Subcutaneous abdominal adipose tissue (tissue), 5 donors: ENCODE measurements around the gene GNAS-AS1.

Experiments used
- H3K27ac ChIP-seq: one replicate; pipeline ENCODE4 v1.7.0; 2013; ENCODE audit warnings: low read depth, mild to moderate bottlenecking, inconsistent platforms, low read length, moderate library complexity
- H3K27me3 ChIP-seq, 5 donors: one replicate each; pipeline ENCODE4 v1.7.0; 2013; ENCODE audit warnings: low read length in 5 of 5, inconsistent platforms in 1 of 5; ENCODE audit not compliant: control insufficient read depth in 5 of 5, insufficient read depth in 4 of 5
- H3K36me3 ChIP-seq, 5 donors: one replicate each; pipeline ENCODE4 v1.7.0; 2013; ENCODE audit warnings: low read length in 5 of 5; ENCODE audit not compliant: control insufficient read depth in 5 of 5, insufficient read depth in 5 of 5
- H3K4me1 ChIP-seq, 5 donors: one replicate each; pipeline ENCODE4 v1.7.0; 2013; ENCODE audit warnings: low read length in 5 of 5, mild to moderate bottlenecking in 3 of 5, moderate library complexity in 1 of 5; ENCODE audit not compliant: control insufficient read depth in 5 of 5, insufficient read depth in 5 of 5
- H3K4me3 ChIP-seq, 5 donors: one replicate each; pipeline ENCODE4 v1.7.0; 2013; ENCODE audit warnings: low read length in 5 of 5, low read depth in 1 of 5
- H3K9ac ChIP-seq, 5 donors: one replicate each; pipeline ENCODE4 v1.7.0; 2013; ENCODE audit warnings: low read length in 5 of 5, mild to moderate bottlenecking in 4 of 5, moderate library complexity in 3 of 5
- H3K9me3 ChIP-seq, 5 donors: one replicate each; pipeline ENCODE4 v1.7.0; 2013; ENCODE audit warnings: low read length in 5 of 5; ENCODE audit not compliant: control insufficient read depth in 5 of 5
- donor health status: healthy.
- donor health status: healthy.
- donor health status: healthy.
- donor health status: healthy.
- donor health status: healthy.

Gene GNAS-AS1

DNA sequence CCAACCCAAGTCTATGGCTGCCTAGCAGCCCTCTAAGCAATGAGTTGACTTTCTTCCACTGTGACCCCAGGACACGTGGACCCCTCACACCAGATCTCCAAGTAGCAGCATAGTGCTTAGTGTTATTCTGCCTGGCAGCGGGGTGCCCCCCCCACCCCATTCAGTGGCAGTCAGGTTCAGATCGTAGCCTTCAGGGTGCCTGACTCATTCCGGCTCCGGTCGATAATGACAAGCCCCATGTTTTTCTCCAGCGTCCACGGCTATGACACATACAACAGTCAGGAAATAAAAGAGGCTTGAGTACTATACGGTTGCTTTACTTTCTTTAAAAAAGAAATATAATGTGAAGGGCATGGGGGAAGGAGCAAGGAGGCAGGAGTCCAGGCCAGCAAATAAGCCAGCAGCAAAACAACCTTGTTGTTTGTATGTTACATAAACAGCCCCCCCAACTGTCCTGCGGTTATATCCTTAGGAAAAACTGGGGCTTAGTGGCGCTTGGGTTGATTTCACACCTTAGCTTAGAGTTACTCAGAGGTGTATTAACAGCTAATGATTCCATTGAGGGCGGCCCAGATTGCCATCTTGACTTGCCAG lies 24.9 kb upstream of the GNAS-AS1 start:
- H3K9ac ChIP-seq, result no peak overlapping the region
- H3K27me3 ChIP-seq, result no peaks in the 10 kb centered on the region
- H3K4me3 ChIP-seq, result no peak overlapping the region
- H3K4me1 ChIP-seq, result peaks cover 0 to 3% (median 0%) of the 10 kb centered on the region in 5 donors
- H3K9me3 ChIP-seq, result no peaks in the 10 kb centered on the region
- no peak overlapping the region for H3K27ac ChIP-seq
- H3K36me3 ChIP-seq, result no peaks in the 10 kb centered on the region

GRCh38 chr20:58875111-58875510 lies 24.4 kb upstream of the GNAS-AS1 start:
- Histone ChIP-seq H3K27ac (no peak overlapping the region), H3K9ac (no peak overlapping the region), H3K36me3 (no peaks in the 10 kb centered on the region), H3K4me1 (peaks cover 0 to 5% (median 0%) of the 10 kb centered on the region in 5 donors), H3K4me3 (no peak overlapping the region), H3K27me3 (no peaks in the 10 kb centered on the region), H3K9me3 (no peaks in the 10 kb centered on the region)

DNA sequence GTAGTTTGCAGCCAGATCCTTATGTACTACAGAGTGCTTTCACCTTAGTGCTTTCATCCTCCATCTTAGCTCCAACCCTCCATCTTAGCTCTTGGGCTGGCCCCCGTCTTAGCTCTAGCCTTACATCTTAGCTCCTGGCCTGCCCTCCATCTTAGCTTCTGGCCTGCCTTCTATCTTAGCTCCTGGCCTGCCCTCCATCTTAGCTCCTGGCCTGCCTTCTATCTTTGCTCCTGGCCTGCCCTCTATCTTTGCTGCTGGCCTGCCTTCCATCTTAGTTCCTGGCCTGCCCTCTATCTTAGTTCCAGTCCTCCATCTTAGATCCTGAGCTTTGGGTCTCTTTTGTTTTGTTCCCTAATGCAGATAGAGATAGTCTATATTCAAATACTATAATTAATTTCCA lies 23.8 kb upstream of the GNAS-AS1 start:
- H3K9ac ChIP-seq, result no peak overlapping the region
- H3K27me3 ChIP-seq, result no peaks in the 10 kb centered on the region
- no peak overlapping the region for H3K4me3 ChIP-seq
- no peaks in the 10 kb centered on the region for H3K36me3 ChIP-seq
- no peaks in the 10 kb centered on the region for H3K9me3 ChIP-seq
- no peak overlapping the region for H3K27ac ChIP-seq
- H3K4me1 ChIP-seq, result peaks cover 0 to 5% (median 0%) of the 10 kb centered on the region in 5 donors

GRCh38 chr20:58871533-58872102 lies 20.9 kb upstream of the GNAS-AS1 start:
- no peaks in the 10 kb centered on the region for H3K9me3 ChIP-seq
- H3K4me1 ChIP-seq, result peaks cover 0 to 8% (median 5%) of the 10 kb centered on the region in 5 donors
- no peak overlapping the region for H3K9ac ChIP-seq
- no peaks in the 10 kb centered on the region for H3K36me3 ChIP-seq
- H3K27me3 ChIP-seq, result no peaks in the 10 kb centered on the region
- no peak overlapping the region for H3K27ac ChIP-seq
- H3K4me3 ChIP-seq, result no peak overlapping the region

DNA sequence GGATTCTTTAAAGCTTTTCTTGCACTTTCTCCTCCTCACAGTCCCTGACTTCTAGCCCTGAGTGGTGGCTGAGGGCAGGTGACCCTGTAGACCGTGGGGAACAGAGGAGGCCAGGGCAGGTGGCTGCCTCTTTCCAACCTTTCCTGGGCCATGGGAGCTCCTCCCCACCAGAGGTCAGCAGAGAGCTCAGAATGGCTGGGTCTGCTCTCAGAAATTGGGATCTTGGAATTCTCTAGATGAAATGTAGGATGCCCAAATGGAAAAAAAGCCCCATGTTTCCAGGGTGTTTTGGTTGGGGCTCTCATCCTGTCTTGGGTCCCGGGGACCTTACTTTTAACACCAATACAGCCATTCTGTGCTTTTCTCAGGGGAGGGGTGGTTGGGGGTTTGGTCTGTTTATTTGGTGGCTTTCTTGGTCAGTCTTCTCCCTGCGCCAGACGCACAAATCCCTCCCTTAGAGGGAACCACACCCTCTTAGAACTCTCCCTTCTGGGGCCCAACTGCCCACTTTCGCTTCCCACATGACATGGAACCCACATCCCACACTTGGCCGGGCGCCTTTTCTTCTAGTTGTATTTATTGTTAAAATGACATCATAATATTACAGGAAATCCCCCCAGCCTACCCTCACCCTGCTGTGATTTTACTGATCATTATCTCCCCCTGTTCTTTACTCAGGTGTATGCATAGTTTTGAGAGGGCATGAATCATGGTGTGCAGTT lies 19.8 kb upstream of the GNAS-AS1 start:
- Histone ChIP-seq H3K27me3 (no peaks in the 10 kb centered on the region), H3K36me3 (no peaks in the 10 kb centered on the region), H3K4me3 (no peak overlapping the region), H3K27ac (no peak overlapping the region), H3K9me3 (no peaks in the 10 kb centered on the region), H3K9ac (no peak overlapping the region), H3K4me1 (peaks cover 0 to 9% (median 5%) of the 10 kb centered on the region in 5 donors)

GRCh38 chr20:58869662-58870227 lies 19.0 kb upstream of the GNAS-AS1 start:
- Histone ChIP-seq H3K9ac (no peak overlapping the region), H3K36me3 (no peaks in the 10 kb centered on the region)

DNA sequence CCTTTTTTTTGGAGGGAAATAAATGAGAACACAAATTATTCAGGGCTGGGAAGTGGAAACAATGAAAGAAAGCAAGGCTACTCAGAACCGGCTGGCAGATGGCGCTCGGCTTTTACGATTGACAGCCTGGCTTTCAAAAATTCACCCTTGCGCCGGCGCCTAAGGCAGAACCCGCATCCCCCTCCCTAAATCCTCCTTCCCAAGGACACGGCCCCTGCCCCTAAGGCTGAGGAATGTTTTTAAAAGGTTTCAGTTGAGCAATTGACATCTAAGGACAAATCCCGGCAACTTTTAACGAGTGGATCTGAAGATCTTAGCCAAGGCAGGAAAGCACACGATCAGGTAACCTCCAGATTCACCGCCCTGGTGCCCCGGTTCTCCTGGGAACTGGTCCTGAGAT lies 18.1 kb upstream of the GNAS-AS1 start:
- no peaks in the 10 kb centered on the region for H3K36me3 ChIP-seq
- peaks cover 0 to 9% (median 5%) of the 10 kb centered on the region in 5 donors for H3K4me1 ChIP-seq
- no peak overlapping the region for H3K27ac ChIP-seq
- H3K9ac ChIP-seq, result no peak overlapping the region
- no peaks in the 10 kb centered on the region for H3K9me3 ChIP-seq
- no peak overlapping the region for H3K4me3 ChIP-seq
- H3K27me3 ChIP-seq, result no peaks in the 10 kb centered on the region

More at GRCh38 chr20:58869662-58870227, 19.0 kb upstream of the GNAS-AS1 start:
- Histone ChIP-seq H3K4me3 (no peak overlapping the region), H3K27ac (no peak overlapping the region), H3K27me3 (no peaks in the 10 kb centered on the region), H3K4me1 (peaks cover 0 to 9% (median 5%) of the 10 kb centered on the region in 5 donors), H3K9me3 (no peaks in the 10 kb centered on the region)

GRCh38 chr20:58867211-58867610 lies 16.5 kb upstream of the GNAS-AS1 start:
- Histone ChIP-seq H3K36me3 (no peaks in the 10 kb centered on the region), H3K4me3 (no peak overlapping the region), H3K4me1 (peaks cover 0 to 6% (median 5%) of the 10 kb centered on the region in 5 donors), H3K27me3 (no peaks in the 10 kb centered on the region), H3K9me3 (no peaks in the 10 kb centered on the region), H3K9ac (no peak overlapping the region), H3K27ac (no peak overlapping the region)

GRCh38 chr20:58865843-58866242 lies 15.1 kb upstream of the GNAS-AS1 start:
- Histone ChIP-seq H3K36me3 (no peaks in the 10 kb centered on the region), H3K4me3 (no peak overlapping the region), H3K4me1 (peaks cover 0 to 6% (median 5%) of the 10 kb centered on the region in 5 donors), H3K9ac (no peak overlapping the region), H3K27ac (no peak overlapping the region), H3K9me3 (no peaks in the 10 kb centered on the region), H3K27me3 (peaks cover 0 to 4% (median 0%) of the 10 kb centered on the region in 5 donors)

DNA sequence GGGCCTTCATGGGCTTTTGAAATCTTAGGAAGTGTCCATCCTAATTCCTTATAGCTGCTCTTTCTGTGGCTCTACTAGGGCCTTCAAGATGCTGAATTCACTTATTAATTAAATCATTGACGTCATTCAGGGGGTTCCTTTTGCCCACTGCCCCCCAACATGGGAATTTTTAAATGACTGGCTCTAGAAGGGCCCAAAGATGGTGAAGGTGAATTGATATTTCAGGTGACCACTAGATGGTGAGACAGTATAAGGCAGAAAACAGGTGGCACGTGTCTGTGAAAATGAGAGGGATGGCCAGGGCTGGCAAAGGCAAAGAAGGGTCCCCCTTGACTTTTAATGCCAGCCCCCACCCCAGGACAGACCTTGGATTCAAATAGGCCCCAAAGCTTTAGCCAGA lies 13.6 kb upstream of the GNAS-AS1 start:
- Histone ChIP-seq H3K9me3 (no peaks in the 10 kb centered on the region), H3K27ac (no peak overlapping the region), H3K36me3 (no peaks in the 10 kb centered on the region)

More for the DNA sequence above, 13.6 kb upstream of the GNAS-AS1 start:
- Histone ChIP-seq H3K9ac (no peak overlapping the region), H3K4me1 (peaks cover 0 to 5% (median 4%) of the 10 kb centered on the region in 5 donors), H3K4me3 (no peak overlapping the region), H3K27me3 (peaks cover 0 to 4% (median 0%) of the 10 kb centered on the region in 5 donors)
